AG09309 (cell line): ENCODE results near the gene KCNIP1.

Source experiments
- DNase-seq: peaks from one replicate; pipeline ENCODE4 v3.0.0-alpha.2; 2010; ENCODE audit warnings: low read depth
- H3K4me3 ChIP-seq: 2 replicates; pipeline ENCODE4 v1.5.1; 2011; ENCODE audit warnings: mild to moderate bottlenecking, low read depth, low read length, moderate library complexity; ENCODE audit not compliant: control insufficient read depth
- CTCF ChIP-seq: IDR thresholded peaks from 2 replicates; pipeline ENCODE4 v1.5.1; 2011; ENCODE audit warnings: mild to moderate bottlenecking, low read depth, low read length, inconsistent platforms; ENCODE audit not compliant: insufficient read depth, control insufficient read depth; ENCODE audit errors: missing control alignments

The KCNIP1 gene

GRCh38 chr5:170640731-170641588, 137.1 kb downstream of the KCNIP1 start:
- no peak for DNase-seq
- H3K4me3 ChIP-seq: no peak overlapping the region
- no peak for TF ChIP-seq CTCF

- TF ChIP-seq CTCF: no peak
- DNase-seq: no peak
- H3K4me3 ChIP-seq: no peak overlapping the region
These were observed 137.8 kb downstream of the KCNIP1 start for GRCh38 chr5:170641589-170642031.

- TF ChIP-seq CTCF: no peak
- no peak for DNase-seq
- no peak overlapping the region for H3K4me3 ChIP-seq
These were observed 138.4 kb downstream of the KCNIP1 start for GRCh38 chr5:170642066-170642735.

- DNase-seq: no peak
- no peak overlapping the region for H3K4me3 ChIP-seq
- no peak for TF ChIP-seq CTCF
These were observed 139.1 kb downstream of the KCNIP1 start for GRCh38 chr5:170642776-170643436.

GRCh38 chr5:170643591-170643990, 139.8 kb downstream of the KCNIP1 start:
- TF ChIP-seq CTCF: no peak
- no peak overlapping the region for H3K4me3 ChIP-seq
- DNase-seq: no peak

GRCh38 chr5:170644501-170644900, 140.7 kb downstream of the KCNIP1 start:
- no peak for TF ChIP-seq CTCF
- DNase-seq: no peak

More at GRCh38 chr5:170644501-170644900, 140.7 kb downstream of the KCNIP1 start:
- no peak overlapping the region for H3K4me3 ChIP-seq
